K562 (cell line): ENCODE data around the gene BRD7. TPM values are rescaled to one million over a fixed set of nuclear protein-coding genes. Genes with fewer than 3 reads are reported as not detected.

ENCODE experiments used
- ADNP ChIP-seq: fragments of 200-800 bp; sonication (Bioruptor generic); IDR thresholded peaks from 2 replicates; pipeline ENCODE4 v1.6.1; 2016; ENCODE audit warnings: missing genetic modification characterization, missing compliant biosample characterization
- ATF1 ChIP-seq, 2 experiments: fragments of 450-650 bp in 1 of 2; IDR thresholded peaks; 2 replicates each; pipeline ENCODE4 v1.6.1; 2016; ENCODE audit warnings: missing compliant biosample characterization in 1 of 2, missing genetic modification characterization in 1 of 2
- PHB2 ChIP-seq: fragments of 450-650 bp; IDR thresholded peaks from 2 replicates; pipeline ENCODE4 v1.6.1; 2017; ENCODE audit warnings: low read depth
- ZNF133 ChIP-seq: fragments of 250-450 bp; sonication (Bioruptor Pico); IDR thresholded peaks from 2 replicates; pipeline ENCODE4 v1.4.0; 2020; ENCODE audit warnings: mild to moderate bottlenecking
- ZNF232 ChIP-seq: sonication (generic); formaldehyde crosslinking; IDR thresholded peaks from 2 replicates; pipeline ENCODE4 v1.8.0; 2022; ENCODE audit warnings: mild to moderate bottlenecking, missing genetic modification reagents
- polyA plus RNA-seq, 8 experiments: library from polyadenylated mRNA; depleted of rRNA in 4 of 8; stranded (reverse) in 5 of 8; unstranded in 3 of 8; fragments of >200 nt; fragmentation: Nextera tagmentation in 2 of 8; fragmentation: Illumina TruSeq in 1 of 8; extraction: Ambion mirVana in 2 of 8; extraction: Trizol in 1 of 8; gene quantifications; 2 replicates each; pipeline versions ENCODE4 v1.2.1 to v1.2.3, GENCODE V29; 2011 to 2014; ENCODE audit warnings: inconsistent platforms in 1 of 8, missing spikeins in 1 of 8
- total RNA-seq, 7 experiments: library from RNA; depleted of rRNA in 6 of 7; stranded (reverse); fragments of >200 nt in 6 of 7; fragmentation: Illumina TruSeq in 2 of 7; extraction: Trizol in 2 of 7; gene quantifications; 2 replicates each; pipeline versions ENCODE4 v1.2.1 to v1.2.3, GENCODE V29; 2011 to 2021; ENCODE audit warnings: low replicate concordance in 1 of 7
- TF ChIP-seq, protein P1 (sequence below): IDR thresholded peaks from 3 replicates; pipeline ENCODE4 v1.6.1; 2011; ENCODE audit warnings: borderline replicate concordance, mild to moderate bottlenecking, moderate library complexity; ENCODE audit not compliant: insufficient read length; ENCODE audit errors: extremely low read depth
- TF ChIP-seq, protein P2 (sequence below): sonication (generic); formaldehyde crosslinking; IDR thresholded peaks from 2 replicates; pipeline ENCODE4 v1.8.1; 2023; ENCODE audit warnings: mild to moderate bottlenecking, missing genetic modification reagents
- TF ChIP-seq, protein P3 (sequence below): fragments of 250-450 bp; sonication (Bioruptor Pico); IDR thresholded peaks from 2 replicates; pipeline ENCODE4 v1.4.0; 2020
- TF ChIP-seq, protein P4 (sequence below): sonication (generic); formaldehyde crosslinking; IDR thresholded peaks from 2 replicates; pipeline ENCODE4 v1.8.0; 2022; ENCODE audit warnings: missing genetic modification reagents, mild to moderate bottlenecking, borderline replicate concordance
- TF ChIP-seq, protein P5 (sequence below): fragments of 450-650 bp; IDR thresholded peaks from 2 replicates; pipeline ENCODE4 v1.6.1; 2018; ENCODE audit warnings: mild to moderate bottlenecking, low read depth; ENCODE audit not compliant: partially characterized antibody

The BRD7 gene
- total and polyA plus RNA-seq, 9 of the 15 experiments (the other 6 are each of a cell fraction or from before 2014, with no cell fraction given): 20.6 to 101 (median 68.7) TPM

DNA sequence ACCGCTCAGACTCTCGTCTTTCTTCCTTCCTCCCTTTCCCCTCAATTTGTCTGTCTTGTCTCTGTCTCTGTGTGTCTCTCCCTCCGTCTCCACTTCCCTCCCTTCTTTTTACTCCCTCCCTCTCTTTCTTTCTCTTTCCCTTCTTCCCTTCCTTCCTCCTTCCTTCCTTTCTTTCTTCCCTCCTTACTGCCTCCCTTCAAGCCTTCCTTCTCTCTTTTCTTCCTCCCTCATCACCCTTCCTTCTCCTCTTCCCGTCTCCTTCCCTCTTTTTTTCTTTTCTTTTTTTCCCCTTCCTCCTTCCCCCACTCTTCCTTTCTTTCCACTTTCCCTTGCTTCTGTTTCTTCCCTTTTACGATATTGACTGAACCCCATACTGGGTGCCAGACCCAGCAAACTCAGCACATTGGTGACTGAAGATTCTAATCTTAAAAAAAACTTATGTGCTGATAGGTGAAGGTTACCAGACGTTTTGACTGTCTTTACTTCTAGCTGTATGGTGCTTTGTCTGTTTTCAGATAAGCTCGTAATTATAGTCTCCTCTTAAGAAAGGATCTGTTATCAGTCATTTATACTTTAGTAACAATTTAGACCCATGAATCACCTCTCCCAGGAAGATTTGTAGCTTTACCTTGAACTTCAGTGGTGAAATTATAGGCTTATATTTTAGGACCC, 481 bp upstream of the BRD7 start (continued):
- TF ChIP-seq ADNP (tag) (no peak), ZNF232 (CRISPR knock-in tag) (no peak), ATF1 (CRISPR knock-in tag; IDR thresholded peaks at IDR 0.05) (no peak), ATF1 (tag; IDR thresholded peaks at IDR 0.05) (0 out of 2 replicates have a peak, but pooled peaks have one; percentile 32), PHB2 (peak; percentile 82), ZNF133 (CRISPR knock-in tag) (no peak)
- TF ChIP-seq, protein P1, sequence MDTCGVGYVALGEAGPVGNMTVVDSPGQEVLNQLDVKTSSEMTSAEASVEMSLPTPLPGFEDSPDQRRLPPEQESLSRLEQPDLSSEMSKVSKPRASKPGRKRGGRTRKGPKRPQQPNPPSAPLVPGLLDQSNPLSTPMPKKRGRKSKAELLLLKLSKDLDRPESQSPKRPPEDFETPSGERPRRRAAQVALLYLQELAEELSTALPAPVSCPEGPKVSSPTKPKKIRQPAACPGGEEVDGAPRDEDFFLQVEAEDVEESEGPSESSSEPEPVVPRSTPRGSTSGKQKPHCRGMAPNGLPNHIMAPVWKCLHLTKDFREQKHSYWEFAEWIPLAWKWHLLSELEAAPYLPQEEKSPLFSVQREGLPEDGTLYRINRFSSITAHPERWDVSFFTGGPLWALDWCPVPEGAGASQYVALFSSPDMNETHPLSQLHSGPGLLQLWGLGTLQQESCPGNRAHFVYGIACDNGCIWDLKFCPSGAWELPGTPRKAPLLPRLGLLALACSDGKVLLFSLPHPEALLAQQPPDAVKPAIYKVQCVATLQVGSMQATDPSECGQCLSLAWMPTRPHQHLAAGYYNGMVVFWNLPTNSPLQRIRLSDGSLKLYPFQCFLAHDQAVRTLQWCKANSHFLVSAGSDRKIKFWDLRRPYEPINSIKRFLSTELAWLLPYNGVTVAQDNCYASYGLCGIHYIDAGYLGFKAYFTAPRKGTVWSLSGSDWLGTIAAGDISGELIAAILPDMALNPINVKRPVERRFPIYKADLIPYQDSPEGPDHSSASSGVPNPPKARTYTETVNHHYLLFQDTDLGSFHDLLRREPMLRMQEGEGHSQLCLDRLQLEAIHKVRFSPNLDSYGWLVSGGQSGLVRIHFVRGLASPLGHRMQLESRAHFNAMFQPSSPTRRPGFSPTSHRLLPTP: no peak
- TF ChIP-seq, protein P2, sequence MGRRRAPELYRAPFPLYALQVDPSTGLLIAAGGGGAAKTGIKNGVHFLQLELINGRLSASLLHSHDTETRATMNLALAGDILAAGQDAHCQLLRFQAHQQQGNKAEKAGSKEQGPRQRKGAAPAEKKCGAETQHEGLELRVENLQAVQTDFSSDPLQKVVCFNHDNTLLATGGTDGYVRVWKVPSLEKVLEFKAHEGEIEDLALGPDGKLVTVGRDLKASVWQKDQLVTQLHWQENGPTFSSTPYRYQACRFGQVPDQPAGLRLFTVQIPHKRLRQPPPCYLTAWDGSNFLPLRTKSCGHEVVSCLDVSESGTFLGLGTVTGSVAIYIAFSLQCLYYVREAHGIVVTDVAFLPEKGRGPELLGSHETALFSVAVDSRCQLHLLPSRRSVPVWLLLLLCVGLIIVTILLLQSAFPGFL (CRISPR knock-in tag): no peak
- TF ChIP-seq, protein P3, sequence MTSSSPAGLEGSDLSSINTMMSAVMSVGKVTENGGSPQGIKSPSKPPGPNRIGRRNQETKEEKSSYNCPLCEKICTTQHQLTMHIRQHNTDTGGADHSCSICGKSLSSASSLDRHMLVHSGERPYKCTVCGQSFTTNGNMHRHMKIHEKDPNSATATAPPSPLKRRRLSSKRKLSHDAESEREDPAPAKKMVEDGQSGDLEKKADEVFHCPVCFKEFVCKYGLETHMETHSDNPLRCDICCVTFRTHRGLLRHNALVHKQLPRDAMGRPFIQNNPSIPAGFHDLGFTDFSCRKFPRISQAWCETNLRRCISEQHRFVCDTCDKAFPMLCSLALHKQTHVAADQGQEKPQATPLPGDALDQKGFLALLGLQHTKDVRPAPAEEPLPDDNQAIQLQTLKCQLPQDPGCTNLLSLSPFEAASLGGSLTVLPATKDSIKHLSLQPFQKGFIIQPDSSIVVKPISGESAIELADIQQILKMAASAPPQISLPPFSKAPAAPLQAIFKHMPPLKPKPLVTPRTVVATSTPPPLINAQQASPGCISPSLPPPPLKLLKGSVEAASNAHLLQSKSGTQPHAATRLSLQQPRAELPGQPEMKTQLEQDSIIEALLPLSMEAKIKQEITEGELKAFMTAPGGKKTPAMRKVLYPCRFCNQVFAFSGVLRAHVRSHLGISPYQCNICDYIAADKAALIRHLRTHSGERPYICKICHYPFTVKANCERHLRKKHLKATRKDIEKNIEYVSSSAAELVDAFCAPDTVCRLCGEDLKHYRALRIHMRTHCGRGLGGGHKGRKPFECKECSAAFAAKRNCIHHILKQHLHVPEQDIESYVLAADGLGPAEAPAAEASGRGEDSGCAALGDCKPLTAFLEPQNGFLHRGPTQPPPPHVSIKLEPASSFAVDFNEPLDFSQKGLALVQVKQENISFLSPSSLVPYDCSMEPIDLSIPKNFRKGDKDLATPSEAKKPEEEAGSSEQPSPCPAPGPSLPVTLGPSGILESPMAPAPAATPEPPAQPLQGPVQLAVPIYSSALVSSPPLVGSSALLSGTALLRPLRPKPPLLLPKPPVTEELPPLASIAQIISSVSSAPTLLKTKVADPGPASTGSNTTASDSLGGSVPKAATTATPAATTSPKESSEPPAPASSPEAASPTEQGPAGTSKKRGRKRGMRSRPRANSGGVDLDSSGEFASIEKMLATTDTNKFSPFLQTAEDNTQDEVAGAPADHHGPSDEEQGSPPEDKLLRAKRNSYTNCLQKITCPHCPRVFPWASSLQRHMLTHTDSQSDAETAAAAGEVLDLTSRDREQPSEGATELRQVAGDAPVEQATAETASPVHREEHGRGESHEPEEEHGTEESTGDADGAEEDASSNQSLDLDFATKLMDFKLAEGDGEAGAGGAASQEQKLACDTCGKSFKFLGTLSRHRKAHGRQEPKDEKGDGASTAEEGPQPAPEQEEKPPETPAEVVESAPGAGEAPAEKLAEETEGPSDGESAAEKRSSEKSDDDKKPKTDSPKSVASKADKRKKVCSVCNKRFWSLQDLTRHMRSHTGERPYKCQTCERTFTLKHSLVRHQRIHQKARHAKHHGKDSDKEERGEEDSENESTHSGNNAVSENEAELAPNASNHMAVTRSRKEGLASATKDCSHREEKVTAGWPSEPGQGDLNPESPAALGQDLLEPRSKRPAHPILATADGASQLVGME (CRISPR knock-in tag): no peak
- TF ChIP-seq, protein P4, sequence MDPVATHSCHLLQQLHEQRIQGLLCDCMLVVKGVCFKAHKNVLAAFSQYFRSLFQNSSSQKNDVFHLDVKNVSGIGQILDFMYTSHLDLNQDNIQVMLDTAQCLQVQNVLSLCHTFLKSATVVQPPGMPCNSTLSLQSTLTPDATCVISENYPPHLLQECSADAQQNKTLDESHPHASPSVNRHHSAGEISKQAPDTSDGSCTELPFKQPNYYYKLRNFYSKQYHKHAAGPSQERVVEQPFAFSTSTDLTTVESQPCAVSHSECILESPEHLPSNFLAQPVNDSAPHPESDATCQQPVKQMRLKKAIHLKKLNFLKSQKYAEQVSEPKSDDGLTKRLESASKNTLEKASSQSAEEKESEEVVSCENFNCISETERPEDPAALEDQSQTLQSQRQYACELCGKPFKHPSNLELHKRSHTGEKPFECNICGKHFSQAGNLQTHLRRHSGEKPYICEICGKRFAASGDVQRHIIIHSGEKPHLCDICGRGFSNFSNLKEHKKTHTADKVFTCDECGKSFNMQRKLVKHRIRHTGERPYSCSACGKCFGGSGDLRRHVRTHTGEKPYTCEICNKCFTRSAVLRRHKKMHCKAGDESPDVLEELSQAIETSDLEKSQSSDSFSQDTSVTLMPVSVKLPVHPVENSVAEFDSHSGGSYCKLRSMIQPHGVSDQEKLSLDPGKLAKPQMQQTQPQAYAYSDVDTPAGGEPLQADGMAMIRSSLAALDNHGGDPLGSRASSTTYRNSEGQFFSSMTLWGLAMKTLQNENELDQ (CRISPR knock-in tag): no peak
- TF ChIP-seq, protein P5, sequence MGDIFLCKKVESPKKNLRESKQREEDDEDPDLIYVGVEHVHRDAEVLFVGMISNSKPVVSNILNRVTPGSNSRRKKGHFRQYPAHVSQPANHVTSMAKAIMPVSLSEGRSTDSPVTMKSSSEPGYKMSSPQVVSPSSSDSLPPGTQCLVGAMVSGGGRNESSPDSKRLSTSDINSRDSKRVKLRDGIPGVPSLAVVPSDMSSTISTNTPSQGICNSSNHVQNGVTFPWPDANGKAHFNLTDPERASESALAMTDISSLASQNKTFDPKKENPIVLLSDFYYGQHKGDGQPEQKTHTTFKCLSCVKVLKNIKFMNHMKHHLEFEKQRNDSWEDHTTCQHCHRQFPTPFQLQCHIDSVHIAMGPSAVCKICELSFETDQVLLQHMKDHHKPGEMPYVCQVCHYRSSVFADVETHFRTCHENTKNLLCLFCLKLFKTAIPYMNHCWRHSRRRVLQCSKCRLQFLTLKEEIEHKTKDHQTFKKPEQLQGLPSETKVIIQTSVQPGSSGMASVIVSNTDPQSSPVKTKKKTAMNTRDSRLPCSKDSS: no peak
